HEK293 (cell line): ENCODE results near the gene FHIT.

Experiments
- CTCF ChIA-PET: fragments of 350-600 bp; formaldehyde crosslinking; extraction: SDS; loops from one replicate; lab custom pipeline; 2021; ENCODE audit warnings: antibody characterized with exemption; lab: Yijun Ruan, JAX
- POLR2A ChIA-PET: fragments of 300-600 bp; formaldehyde crosslinking; extraction: SDS; loops from one replicate; lab custom pipeline; 2020; ENCODE audit warnings: antibody characterized with exemption, inconsistent platforms; lab: Yijun Ruan, JAX
- H3K27ac ChIP-seq: fragments of 200-500 bp; sonication (Bioruptor generic); 2 replicates; pipeline ENCODE4 v1.5.1; 2014; ENCODE audit warnings: low read depth, low read length, control low read depth, inconsistent platforms; ENCODE audit errors: extremely low read depth
- H3K36me3 ChIP-seq, 2 experiments: fragments of 200-500 bp in 1 of 2; sonication (Bioruptor generic) in 1 of 2; 1 replicate in 1 of 2; 2 replicates in 1 of 2; pipeline ENCODE4 v1.5.1; 2014 to 2017; ENCODE audit warnings: inconsistent platforms in 2 of 2, low read length in 2 of 2; ENCODE audit not compliant: control insufficient read depth in 2 of 2, insufficient read depth in 1 of 2
- H3K4me1 ChIP-seq: fragments of 200-500 bp; sonication (Bioruptor generic); 2 replicates; pipeline ENCODE4 v1.5.1; 2014; ENCODE audit warnings: mild to moderate bottlenecking, low read length, inconsistent platforms; ENCODE audit not compliant: control insufficient read depth, insufficient read depth
- H3K4me3 ChIP-seq: 2 replicates; pipeline ENCODE4 v1.5.1; 2011; ENCODE audit warnings: low read depth, mild to moderate bottlenecking, control low read depth, low read length, moderate library complexity
- H3K9me3 ChIP-seq: fragments of 200-500 bp; sonication (Bioruptor generic); 2 replicates; pipeline ENCODE4 v1.5.1; 2014; ENCODE audit warnings: low read depth, low read length, inconsistent platforms; ENCODE audit not compliant: control insufficient read depth, insufficient read depth
- BCL11B ChIP-seq: fragments of 450-650 bp; formaldehyde crosslinking; IDR thresholded peaks from 2 replicates; pipeline ENCODE4 v1.5.1; 2016; ENCODE audit warnings: low read depth, missing biosample characterization, missing genetic modification characterization
- EGR2 ChIP-seq: fragments of 450-650 bp; formaldehyde crosslinking; IDR thresholded peaks from 2 replicates; pipeline ENCODE4 v1.5.1; 2016; ENCODE audit warnings: low read depth, missing biosample characterization, missing genetic modification characterization
- FEZF1 ChIP-seq: fragments of 450-650 bp; formaldehyde crosslinking; IDR thresholded peaks from 2 replicates; pipeline ENCODE4 v1.5.1; 2016; ENCODE audit warnings: missing biosample characterization, missing genetic modification characterization
- GFI1B ChIP-seq: fragments of 450-650 bp; formaldehyde crosslinking; IDR thresholded peaks from 2 replicates; pipeline ENCODE4 v1.5.1; 2016; ENCODE audit warnings: missing biosample characterization, missing genetic modification characterization
- GLIS2 ChIP-seq: fragments of 450-650 bp; formaldehyde crosslinking; IDR thresholded peaks from 2 replicates; pipeline ENCODE4 v1.5.1; 2016; ENCODE audit warnings: missing biosample characterization, missing genetic modification characterization
- HOXC10 ChIP-seq: sonication (generic); formaldehyde crosslinking; IDR thresholded peaks from 2 replicates; pipeline ENCODE4 v1.8.1; 2023; ENCODE audit warnings: mild to moderate bottlenecking, missing genetic modification reagents
- KLF9 ChIP-seq: fragments of 450-650 bp; formaldehyde crosslinking; IDR thresholded peaks from 2 replicates; pipeline ENCODE4 v1.5.1; 2016; ENCODE audit warnings: missing biosample characterization, missing genetic modification characterization, low read depth
- SETDB1 ChIP-seq: IDR thresholded peaks from one replicate; pipeline ENCODE4 v1.6.1; 2017; ENCODE audit warnings: mild to moderate bottlenecking, low read length, moderate library complexity, mixed read lengths; ENCODE audit not compliant: insufficient read length
- YY1 ChIP-seq: fragments of 450-650 bp; formaldehyde crosslinking; IDR thresholded peaks from 2 replicates; pipeline ENCODE4 v1.5.1; 2018; ENCODE audit warnings: missing biosample characterization, missing genetic modification characterization
- ZBTB20 ChIP-seq: fragments of 450-650 bp; formaldehyde crosslinking; IDR thresholded peaks from 2 replicates; pipeline ENCODE4 v1.5.1; 2016; ENCODE audit warnings: missing biosample characterization, missing genetic modification characterization
- ZBTB8A ChIP-seq: fragments of 450-650 bp; formaldehyde crosslinking; IDR thresholded peaks from 2 replicates; pipeline ENCODE4 v1.5.1; 2016; ENCODE audit warnings: missing biosample characterization, missing genetic modification characterization
- ZEB2 ChIP-seq: fragments of 450-650 bp; formaldehyde crosslinking; IDR thresholded peaks from 2 replicates; pipeline ENCODE4 v1.5.1; 2016; ENCODE audit warnings: missing biosample characterization, missing genetic modification characterization
- ZNF133 ChIP-seq: fragments of 450-650 bp; formaldehyde crosslinking; IDR thresholded peaks from 2 replicates; pipeline ENCODE4 v1.5.1; 2016; ENCODE audit warnings: missing biosample characterization, missing genetic modification characterization
- ZNF140 ChIP-seq: fragments of 450-650 bp; formaldehyde crosslinking; IDR thresholded peaks from 2 replicates; pipeline ENCODE4 v1.5.1; 2016; ENCODE audit warnings: missing biosample characterization, missing genetic modification characterization
- ZNF2 ChIP-seq: fragments of 450-650 bp; formaldehyde crosslinking; IDR thresholded peaks from 2 replicates; pipeline ENCODE4 v1.5.1; 2016; ENCODE audit warnings: missing biosample characterization, missing genetic modification characterization
- ZNF202 ChIP-seq: fragments of 450-650 bp; formaldehyde crosslinking; IDR thresholded peaks from 2 replicates; pipeline ENCODE4 v1.5.1; 2016; ENCODE audit warnings: missing biosample characterization, missing genetic modification characterization, borderline replicate concordance
- ZNF221 ChIP-seq: fragments of 450-650 bp; formaldehyde crosslinking; IDR thresholded peaks from 2 replicates; pipeline ENCODE4 v1.5.1; 2017; ENCODE audit warnings: missing biosample characterization, missing genetic modification characterization, borderline replicate concordance
- ZNF223 ChIP-seq: fragments of 450-650 bp; formaldehyde crosslinking; IDR thresholded peaks from 2 replicates; pipeline ENCODE4 v1.5.1; 2016; ENCODE audit warnings: missing biosample characterization, missing genetic modification characterization
- ZNF274 ChIP-seq, 2 experiments: fragments of 200-500 bp in 1 of 2; fragments of 450-650 bp in 1 of 2; sonication (Bioruptor generic) in 1 of 2; formaldehyde crosslinking in 1 of 2; IDR thresholded peaks; 2 replicates each; pipeline versions ENCODE4 v1.5.1 to v1.6.1; 2014 to 2016; ENCODE audit warnings: borderline replicate concordance in 1 of 2, inconsistent platforms in 1 of 2, low read length in 1 of 2, missing biosample characterization in 1 of 2, missing genetic modification characterization in 1 of 2
- ZNF311 ChIP-seq: fragments of 450-650 bp; formaldehyde crosslinking; IDR thresholded peaks from 2 replicates; pipeline ENCODE4 v1.5.1; 2017; ENCODE audit warnings: missing biosample characterization, missing genetic modification characterization, borderline replicate concordance
- ZNF341 ChIP-seq: fragments of 450-650 bp; formaldehyde crosslinking; IDR thresholded peaks from 2 replicates; pipeline ENCODE4; 2016; ENCODE audit warnings: low read depth, missing biosample characterization, missing genetic modification characterization
- ZNF433 ChIP-seq: fragments of 450-650 bp; formaldehyde crosslinking; IDR thresholded peaks from 2 replicates; pipeline ENCODE4 v1.5.1; 2016; ENCODE audit warnings: missing biosample characterization, missing genetic modification characterization, low read depth
- ZNF473 ChIP-seq: fragments of 450-650 bp; formaldehyde crosslinking; IDR thresholded peaks from 2 replicates; pipeline ENCODE4 v1.5.1; 2017; ENCODE audit warnings: missing biosample characterization, missing genetic modification characterization
- ZNF544 ChIP-seq: fragments of 450-650 bp; formaldehyde crosslinking; IDR thresholded peaks from 2 replicates; pipeline ENCODE4 v1.5.0; 2017; ENCODE audit warnings: missing biosample characterization, missing genetic modification characterization
- ZNF585B ChIP-seq: fragments of 450-650 bp; formaldehyde crosslinking; IDR thresholded peaks from 2 replicates; pipeline ENCODE4 v1.5.1; 2016; ENCODE audit warnings: missing biosample characterization, missing genetic modification characterization
- ZNF658 ChIP-seq: fragments of 450-650 bp; formaldehyde crosslinking; IDR thresholded peaks from 2 replicates; pipeline ENCODE4; 2016; ENCODE audit warnings: missing biosample characterization, missing genetic modification characterization
- ZNF677 ChIP-seq: fragments of 450-650 bp; IDR thresholded peaks from 2 replicates; pipeline ENCODE4 v1.5.0; 2018; ENCODE audit warnings: missing biosample characterization, mild to moderate bottlenecking, missing genetic modification characterization, moderate library complexity
- ZNF785 ChIP-seq: fragments of 450-650 bp; formaldehyde crosslinking; IDR thresholded peaks from 2 replicates; pipeline ENCODE4 v1.5.1; 2016; ENCODE audit warnings: missing biosample characterization, missing genetic modification characterization
- ZXDB ChIP-seq: fragments of 450-650 bp; formaldehyde crosslinking; IDR thresholded peaks from 2 replicates; pipeline ENCODE4 v1.5.1; 2016; ENCODE audit warnings: missing biosample characterization, missing genetic modification characterization
- TF ChIP-seq, protein P1 (sequence below): fragments of 450-650 bp; formaldehyde crosslinking; IDR thresholded peaks from 2 replicates; pipeline ENCODE4 v1.5.1; 2016; ENCODE audit warnings: missing biosample characterization, missing genetic modification characterization
- TF ChIP-seq, protein P2 (sequence below): fragments of 450-650 bp; formaldehyde crosslinking; IDR thresholded peaks from 2 replicates; pipeline ENCODE4 v1.5.1; 2016; ENCODE audit warnings: missing biosample characterization, missing genetic modification characterization

The FHIT gene

DNA sequence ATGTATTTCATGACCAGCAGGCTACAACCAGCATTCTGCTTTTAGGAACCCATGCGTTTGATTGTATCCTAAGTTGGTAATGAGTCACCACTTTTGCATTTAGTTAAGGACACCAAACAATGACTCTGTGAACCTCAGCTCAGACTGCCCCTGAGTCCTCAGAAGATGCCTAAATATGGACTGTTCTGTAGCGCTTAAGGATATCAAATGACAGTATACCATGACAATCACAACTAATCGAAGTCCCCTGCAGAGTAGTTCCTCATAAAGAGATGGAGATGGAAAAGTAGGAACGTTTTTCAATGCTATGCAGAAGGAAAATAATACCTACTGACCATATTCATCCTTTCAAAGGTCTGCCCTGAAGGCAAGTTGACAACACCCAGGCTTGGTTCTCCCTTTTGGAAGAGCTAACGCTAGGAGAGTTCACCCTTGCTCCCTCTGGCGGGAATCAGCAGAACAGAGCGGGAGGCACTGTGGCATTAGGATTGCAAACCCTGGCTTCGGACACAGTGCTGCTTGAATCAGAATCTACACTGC lies 508.6 kb downstream of the FHIT start (continued):
- TF ChIP-seq ZNF341 (tag by site-specific recombination) (0 out of 2 replicates have a peak, but pooled peaks have one; percentile 18), FEZF1 (tag by site-specific recombination) (peak; percentile 42), ZNF658 (tag by site-specific recombination) (no peak), GFI1B (tag by site-specific recombination) (peak; percentile 39; the same call in 1 of the 2 replicates)

DNA sequence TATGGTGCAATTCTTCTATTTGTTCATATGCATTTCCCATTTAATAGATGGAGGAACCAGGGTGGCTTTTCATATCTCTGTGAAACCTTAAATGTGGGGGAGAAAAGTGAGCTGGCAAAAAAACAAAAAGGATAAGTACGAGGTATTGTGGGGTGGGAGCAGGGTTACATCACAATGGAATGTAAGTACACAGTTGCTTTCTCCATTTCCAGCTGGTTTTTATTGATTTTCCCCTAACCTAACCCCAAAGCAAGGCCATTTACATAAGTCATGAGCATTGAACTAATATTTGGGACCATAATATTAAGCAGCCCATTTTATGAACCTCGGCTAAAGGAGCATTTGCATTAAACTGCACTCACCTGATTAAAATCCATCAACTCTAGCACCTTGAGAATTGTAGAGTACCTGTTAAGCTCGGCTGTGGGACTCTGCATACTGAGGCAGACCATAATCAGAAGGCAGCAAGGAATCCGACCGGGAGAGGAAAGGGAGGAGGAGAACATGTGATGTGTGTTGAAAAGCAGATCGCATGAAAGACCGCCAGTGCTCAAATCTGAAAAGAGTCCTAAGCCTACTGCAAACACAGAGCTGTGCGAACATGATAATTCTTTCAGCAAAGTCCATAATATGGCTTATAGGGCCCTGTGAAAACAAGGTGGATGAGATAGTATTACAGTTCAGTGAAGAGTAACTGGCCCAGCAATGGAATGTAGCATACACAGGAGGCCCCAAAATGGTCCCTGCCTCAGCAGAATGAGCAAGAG lies 513.4 kb downstream of the FHIT start:
- Histone ChIP-seq H3K4me1 (peaks cover 5% of the 10 kb centered on the region; the same call in 1 of the 2 replicates), H3K9me3 (no peaks in the 10 kb centered on the region), H3K36me3 (no peaks in the 10 kb centered on the region), H3K4me3 (no peak overlapping the region), H3K27ac (no peak overlapping the region)
- no peak for TF ChIP-seq ZNF221
- TF ChIP-seq EGR2 (tag by site-specific recombination) = no peak
- no peak for TF ChIP-seq ZNF473 (tag by site-specific recombination)
- TF ChIP-seq ZNF311 (tag by site-specific recombination) = no peak
- no peak for TF ChIP-seq GLIS2 (tag by site-specific recombination)
- no peak for TF ChIP-seq ZNF274 (IDR thresholded peaks at IDR 0.05; ENCODE audit: low read length)
- no peak for TF ChIP-seq ZNF274 (tag by site-specific recombination; IDR thresholded peaks at IDR 0.05; ENCODE audit: borderline replicate concordance)
- TF ChIP-seq ZNF677 (tag by site-specific recombination) = no peak
- no peak for TF ChIP-seq ZNF140 (tag by site-specific recombination)
- no peak for TF ChIP-seq ZNF202 (tag by site-specific recombination)
- TF ChIP-seq YY1 (tag by site-specific recombination) = no peak
- no peak for TF ChIP-seq ZNF133 (tag by site-specific recombination)
- TF ChIP-seq, protein P1, sequence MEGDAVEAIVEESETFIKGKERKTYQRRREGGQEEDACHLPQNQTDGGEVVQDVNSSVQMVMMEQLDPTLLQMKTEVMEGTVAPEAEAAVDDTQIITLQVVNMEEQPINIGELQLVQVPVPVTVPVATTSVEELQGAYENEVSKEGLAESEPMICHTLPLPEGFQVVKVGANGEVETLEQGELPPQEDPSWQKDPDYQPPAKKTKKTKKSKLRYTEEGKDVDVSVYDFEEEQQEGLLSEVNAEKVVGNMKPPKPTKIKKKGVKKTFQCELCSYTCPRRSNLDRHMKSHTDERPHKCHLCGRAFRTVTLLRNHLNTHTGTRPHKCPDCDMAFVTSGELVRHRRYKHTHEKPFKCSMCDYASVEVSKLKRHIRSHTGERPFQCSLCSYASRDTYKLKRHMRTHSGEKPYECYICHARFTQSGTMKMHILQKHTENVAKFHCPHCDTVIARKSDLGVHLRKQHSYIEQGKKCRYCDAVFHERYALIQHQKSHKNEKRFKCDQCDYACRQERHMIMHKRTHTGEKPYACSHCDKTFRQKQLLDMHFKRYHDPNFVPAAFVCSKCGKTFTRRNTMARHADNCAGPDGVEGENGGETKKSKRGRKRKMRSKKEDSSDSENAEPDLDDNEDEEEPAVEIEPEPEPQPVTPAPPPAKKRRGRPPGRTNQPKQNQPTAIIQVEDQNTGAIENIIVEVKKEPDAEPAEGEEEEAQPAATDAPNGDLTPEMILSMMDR (tag by site-specific recombination) = no peak
- TF ChIP-seq ZNF585B = no peak
- CTCF ChIA-PET = no interaction called here
- POLR2A ChIA-PET = no interaction called here

DNA sequence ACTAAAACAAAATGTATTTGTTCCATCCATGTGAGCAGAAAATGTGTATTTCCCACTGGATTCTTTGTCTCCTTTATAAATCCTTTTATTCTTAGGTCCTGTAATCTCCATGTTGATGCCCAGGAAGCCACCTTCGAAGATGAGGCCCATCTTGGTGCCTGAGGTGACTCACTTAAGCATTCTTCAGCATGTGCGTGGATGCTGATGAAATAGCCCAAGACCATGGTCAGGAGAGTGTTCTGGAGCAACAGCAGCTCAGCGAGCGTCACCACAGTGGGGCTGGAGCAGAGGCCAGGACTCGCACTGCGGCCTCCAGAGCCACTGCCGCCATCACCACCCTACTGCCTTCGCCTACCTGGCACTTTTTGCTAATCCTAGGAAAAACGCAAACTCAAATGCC lies 520.9 kb downstream of the FHIT start:
- ChIA-PET POLR2A (no interaction called here), CTCF (interaction anchor here (0.7 kb wide), 1 partner anchor 801 kb away, joined by 5 read pairs; no protein-coding TSS in a partner anchor)
- H3K9me3 ChIP-seq = no peaks in the 10 kb centered on the region
- no peaks in the 10 kb centered on the region for H3K4me1 ChIP-seq
- H3K27ac ChIP-seq = no peak overlapping the region
- no peak overlapping the region for H3K4me3 ChIP-seq
- H3K36me3 ChIP-seq = no peaks in the 10 kb centered on the region
- TF ChIP-seq ZNF311 (tag by site-specific recombination) (no peak), ZNF223 (tag by site-specific recombination) (no peak), BCL11B (tag by site-specific recombination) (no peak), ZXDB (tag by site-specific recombination) (no peak), HOXC10 (CRISPR knock-in tag) (no peak), KLF9 (no peak), ZBTB20 (tag by site-specific recombination) (no peak), ZNF785 (tag by site-specific recombination) (no peak), ZNF433 (tag by site-specific recombination) (no peak), ZNF2 (no peak), ZNF544 (no peak), ZEB2 (tag by site-specific recombination) (no peak), SETDB1 (no peak), ZBTB8A (tag by site-specific recombination) (no peak)
- TF ChIP-seq, protein P2, sequence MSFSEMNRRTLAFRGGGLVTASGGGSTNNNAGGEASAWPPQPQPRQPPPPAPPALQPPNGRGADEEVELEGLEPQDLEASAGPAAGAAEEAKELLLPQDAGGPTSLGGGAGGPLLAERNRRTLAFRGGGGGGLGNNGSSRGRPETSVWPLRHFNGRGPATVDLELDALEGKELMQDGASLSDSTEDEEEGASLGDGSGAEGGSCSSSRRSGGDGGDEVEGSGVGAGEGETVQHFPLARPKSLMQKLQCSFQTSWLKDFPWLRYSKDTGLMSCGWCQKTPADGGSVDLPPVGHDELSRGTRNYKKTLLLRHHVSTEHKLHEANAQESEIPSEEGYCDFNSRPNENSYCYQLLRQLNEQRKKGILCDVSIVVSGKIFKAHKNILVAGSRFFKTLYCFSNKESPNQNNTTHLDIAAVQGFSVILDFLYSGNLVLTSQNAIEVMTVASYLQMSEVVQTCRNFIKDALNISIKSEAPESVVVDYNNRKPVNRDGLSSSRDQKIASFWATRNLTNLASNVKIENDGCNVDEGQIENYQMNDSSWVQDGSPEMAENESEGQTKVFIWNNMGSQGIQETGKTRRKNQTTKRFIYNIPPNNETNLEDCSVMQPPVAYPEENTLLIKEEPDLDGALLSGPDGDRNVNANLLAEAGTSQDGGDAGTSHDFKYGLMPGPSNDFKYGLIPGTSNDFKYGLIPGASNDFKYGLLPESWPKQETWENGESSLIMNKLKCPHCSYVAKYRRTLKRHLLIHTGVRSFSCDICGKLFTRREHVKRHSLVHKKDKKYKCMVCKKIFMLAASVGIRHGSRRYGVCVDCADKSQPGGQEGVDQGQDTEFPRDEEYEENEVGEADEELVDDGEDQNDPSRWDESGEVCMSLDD = no peak
